BLaER1 treated with 17β-estradiol and CSF1 and Interleukin-3, amounts not matched to agents 10 nM and 100 nM (cell line): ENCODE data around the gene GPC6.

Experiments used
- H3K27ac ChIP-seq, 11 experiments: shearing (Covaris generic); formaldehyde crosslinking; 2 replicates each; pipeline ENCODE4 v1.8.1; 2022
- H3K27me3 ChIP-seq, 11 experiments: shearing (Covaris generic); formaldehyde crosslinking; 2 replicates each; pipeline ENCODE4 v1.8.1; 2022
- H3K36me3 ChIP-seq, 11 experiments: shearing (Covaris generic); formaldehyde crosslinking; 2 replicates each; pipeline ENCODE4 v1.8.1; 2022
- H3K4me1 ChIP-seq, 10 experiments: shearing (Covaris generic); formaldehyde crosslinking; 2 replicates each; pipeline ENCODE4 v1.8.1; 2022
- H3K4me2 ChIP-seq, 11 experiments: shearing (Covaris generic); formaldehyde crosslinking; 2 replicates each; pipeline ENCODE4 v1.8.1; 2022
- H3K4me3 ChIP-seq, 10 experiments: shearing (Covaris generic); formaldehyde crosslinking; 2 replicates each; pipeline ENCODE4 v1.8.1; 2022
- H3K9ac ChIP-seq, 11 experiments: shearing (Covaris generic); formaldehyde crosslinking; 2 replicates each; pipeline ENCODE4 v1.8.1; 2022
- H3K9me3 ChIP-seq, 11 experiments: shearing (Covaris generic); formaldehyde crosslinking; replicated peaks in 1 of 11; 2 replicates each; pipeline ENCODE4 v1.8.1; 2022
- H4K20me1 ChIP-seq, 11 experiments: shearing (Covaris generic); formaldehyde crosslinking; 2 replicates each; pipeline ENCODE4 v1.8.1; 2022
- Cebpa-rat ChIP-seq, 11 experiments: shearing (Covaris generic); IDR thresholded peaks; 2 replicates each; pipeline ENCODE4 v1.8.1; 2022

GPC6 gene

GRCh38 chr13:93511011-93511410, 284.4 kb downstream of the GPC6 start:
- no peaks in the 10 kb centered on the region for H3K36me3 ChIP-seq
- no peak for TF ChIP-seq Cebpa-rat (IDR thresholded peaks at IDR 0.05)
- no peaks in the 10 kb centered on the region for H3K4me1 ChIP-seq
- H3K4me2 ChIP-seq = no peak overlapping the region
- no peak overlapping the region for H3K27ac ChIP-seq
- no peaks in the 10 kb centered on the region for H3K9me3 ChIP-seq
- H3K9ac ChIP-seq = no peak overlapping the region
- H4K20me1 ChIP-seq = no peaks in the 10 kb centered on the region
- H3K4me3 ChIP-seq = no peak overlapping the region
- H3K27me3 ChIP-seq = no peaks in the 10 kb centered on the region

DNA sequence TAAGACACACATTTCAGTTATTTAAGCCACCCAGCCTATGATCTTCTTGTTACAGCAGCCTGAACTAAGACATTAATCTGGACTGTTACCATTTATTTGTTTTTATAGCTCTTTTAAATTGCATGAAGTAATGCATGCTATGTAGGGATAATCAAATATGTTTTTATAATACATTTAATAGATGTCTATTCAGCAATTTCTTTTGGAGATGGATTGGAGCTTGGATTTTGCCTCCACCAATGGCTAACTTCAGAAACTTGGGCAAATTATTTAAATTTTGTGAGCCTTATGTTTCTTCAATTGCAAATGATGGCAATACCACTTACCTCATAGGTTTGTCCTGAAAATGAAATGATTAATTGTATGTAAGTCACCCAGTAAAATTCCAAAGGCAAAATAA, 288.7 kb downstream of the GPC6 start:
- H3K4me2 ChIP-seq = no peak overlapping the region
- H4K20me1 ChIP-seq = no peaks in the 10 kb centered on the region
- H3K4me1 ChIP-seq = no peaks in the 10 kb centered on the region
- no peak overlapping the region for H3K9ac ChIP-seq
- no peaks in the 10 kb centered on the region for H3K9me3 ChIP-seq
- H3K27me3 ChIP-seq = no peaks in the 10 kb centered on the region
- no peak overlapping the region for H3K4me3 ChIP-seq
- TF ChIP-seq Cebpa-rat (IDR thresholded peaks at IDR 0.05) = no peak
- no peaks in the 10 kb centered on the region for H3K36me3 ChIP-seq
- no peak overlapping the region for H3K27ac ChIP-seq

- Histone ChIP-seq H3K9me3 (no peaks in the 10 kb centered on the region), H3K27ac (no peak overlapping the region), H3K9ac (no peak overlapping the region), H3K4me3 (no peak overlapping the region), H3K4me1 (no peaks in the 10 kb centered on the region), H3K36me3 (no peaks in the 10 kb centered on the region), H4K20me1 (no peaks in the 10 kb centered on the region), H3K27me3 (no peaks in the 10 kb centered on the region), H3K4me2 (no peak overlapping the region)
- TF ChIP-seq Cebpa-rat (IDR thresholded peaks at IDR 0.05) = no peak
These were observed 291.1 kb downstream of the GPC6 start for GRCh38 chr13:93517658-93518057.

DNA sequence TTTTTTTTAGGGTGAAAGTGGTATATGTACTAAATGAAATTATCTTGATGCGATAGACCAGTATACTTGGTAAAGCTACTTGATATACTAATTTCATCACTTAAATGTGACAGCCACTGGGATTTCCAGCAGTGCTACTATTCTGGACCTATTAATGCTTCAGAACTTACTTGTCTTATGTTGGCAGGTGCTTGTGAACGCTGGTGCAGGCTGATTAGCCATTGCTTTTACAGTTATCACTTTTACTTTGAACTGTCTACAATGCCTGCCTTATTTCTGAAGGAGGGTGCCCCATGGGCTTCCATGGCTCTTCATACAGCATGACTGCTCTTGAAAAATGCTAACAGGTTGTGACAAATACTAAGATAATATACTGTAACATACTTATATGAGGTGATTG, 294.7 kb downstream of the GPC6 start:
- Histone ChIP-seq H3K9me3 (no peaks in the 10 kb centered on the region), H3K4me2 (no peak overlapping the region), H3K9ac (no peak overlapping the region), H4K20me1 (no peaks in the 10 kb centered on the region), H3K36me3 (no peaks in the 10 kb centered on the region), H3K4me3 (no peak overlapping the region), H3K27ac (no peak overlapping the region), H3K27me3 (no peaks in the 10 kb centered on the region), H3K4me1 (no peaks in the 10 kb centered on the region)
- TF ChIP-seq Cebpa-rat (IDR thresholded peaks at IDR 0.05) = no peak

DNA sequence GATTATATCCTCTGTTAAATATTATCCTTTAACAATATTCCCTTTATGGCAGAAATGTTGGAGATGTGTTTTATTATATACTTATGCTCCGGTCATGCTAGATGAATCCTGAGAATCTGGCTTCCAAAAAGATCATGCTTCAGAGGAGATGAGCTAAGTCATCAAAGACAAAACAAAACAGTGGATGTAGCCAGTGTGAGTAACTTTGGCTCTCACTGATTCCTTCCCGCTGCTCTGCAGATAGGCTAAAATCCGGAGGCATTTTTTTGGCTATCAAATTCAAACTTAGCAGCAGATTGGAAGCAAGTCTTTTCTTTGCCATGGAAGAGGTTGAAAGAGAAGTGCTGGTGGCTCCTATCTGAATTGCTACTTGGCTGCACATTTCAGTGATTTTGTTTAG, 295.9 kb downstream of the GPC6 start:
- H3K9ac ChIP-seq = no peak overlapping the region
- H3K4me1 ChIP-seq = no peaks in the 10 kb centered on the region
- no peak overlapping the region for H3K27ac ChIP-seq

GRCh38 chr13:93525087-93525486, 298.5 kb downstream of the GPC6 start:
- Histone ChIP-seq H3K9ac (no peak overlapping the region), H3K36me3 (no peaks in the 10 kb centered on the region), H3K4me2 (no peak overlapping the region), H3K4me3 (no peak overlapping the region), H4K20me1 (no peaks in the 10 kb centered on the region), H3K9me3 (no peaks in the 10 kb centered on the region), H3K4me1 (no peaks in the 10 kb centered on the region), H3K27me3 (no peaks in the 10 kb centered on the region), H3K27ac (no peak overlapping the region)
- no peak for TF ChIP-seq Cebpa-rat (IDR thresholded peaks at IDR 0.05)

More for the DNA sequence above, 295.9 kb downstream of the GPC6 start:
- Histone ChIP-seq H3K9me3 (no peaks in the 10 kb centered on the region), H4K20me1 (no peaks in the 10 kb centered on the region), H3K4me3 (no peak overlapping the region), H3K27me3 (no peaks in the 10 kb centered on the region), H3K36me3 (no peaks in the 10 kb centered on the region), H3K4me2 (no peak overlapping the region)
- TF ChIP-seq Cebpa-rat (IDR thresholded peaks at IDR 0.05) = no peak

- H3K36me3 ChIP-seq = no peaks in the 10 kb centered on the region
- no peaks in the 10 kb centered on the region for H4K20me1 ChIP-seq
- no peak overlapping the region for H3K4me2 ChIP-seq
- H3K4me1 ChIP-seq = no peaks in the 10 kb centered on the region
- H3K27me3 ChIP-seq = no peaks in the 10 kb centered on the region
- no peak for TF ChIP-seq Cebpa-rat (IDR thresholded peaks at IDR 0.05)
- H3K4me3 ChIP-seq = no peak overlapping the region
- no peak overlapping the region for H3K9ac ChIP-seq
- H3K27ac ChIP-seq = no peak overlapping the region
- H3K9me3 ChIP-seq = no peaks in the 10 kb centered on the region
These were observed 301.2 kb downstream of the GPC6 start for GRCh38 chr13:93527748-93528297.

DNA sequence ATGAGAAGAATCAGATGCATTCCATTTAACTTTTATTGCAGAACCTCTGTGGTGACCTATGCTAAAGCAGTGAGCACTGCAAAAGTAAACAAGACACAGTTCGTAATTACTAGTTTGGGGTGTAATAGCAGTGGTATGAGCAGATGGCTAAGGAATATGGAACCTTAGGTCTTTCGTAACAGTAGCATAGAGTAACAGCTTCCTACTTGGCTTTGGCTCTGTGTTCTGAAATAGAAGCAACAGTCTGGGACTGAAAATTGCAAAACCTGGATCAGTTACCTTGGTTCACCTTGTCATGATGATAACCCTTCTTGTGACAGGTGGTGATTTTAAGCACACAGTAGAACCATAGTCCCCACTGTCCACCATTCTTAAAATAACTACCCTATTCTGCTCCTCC, 303.4 kb downstream of the GPC6 start:
- H3K9me3 ChIP-seq = no peaks in the 10 kb centered on the region
- no peak overlapping the region for H3K27ac ChIP-seq
- no peaks in the 10 kb centered on the region for H3K27me3 ChIP-seq
- no peaks in the 10 kb centered on the region for H4K20me1 ChIP-seq
- no peaks in the 10 kb centered on the region for H3K36me3 ChIP-seq
- H3K4me1 ChIP-seq = peaks cover 0 to 14% (median 0%) of the 10 kb centered on the region in 10 experiments; a peak in 5 of 20 replicates
- no peak overlapping the region for H3K9ac ChIP-seq
- TF ChIP-seq Cebpa-rat (IDR thresholded peaks at IDR 0.05) = no peak
- no peak overlapping the region for H3K4me3 ChIP-seq
- no peak overlapping the region for H3K4me2 ChIP-seq

- no peak overlapping the region for H3K9ac ChIP-seq
- peaks cover 0 to 14% (median 0%) of the 10 kb centered on the region in 10 experiments; a peak in 5 of 20 replicates for H3K4me1 ChIP-seq
- H3K9me3 ChIP-seq = no peaks in the 10 kb centered on the region
- no peaks in the 10 kb centered on the region for H4K20me1 ChIP-seq
- peak overlapping the region in 2 of 11 experiments; percentile 38 to 56; a peak in 4 of 22 replicates for H3K4me2 ChIP-seq
- no peaks in the 10 kb centered on the region for H3K27me3 ChIP-seq
- H3K27ac ChIP-seq = no peak overlapping the region
- no peak for TF ChIP-seq Cebpa-rat (IDR thresholded peaks at IDR 0.05)
- no peaks in the 10 kb centered on the region for H3K36me3 ChIP-seq
- H3K4me3 ChIP-seq = no peak overlapping the region
These were observed 307.6 kb downstream of the GPC6 start for GRCh38 chr13:93534181-93534700.

- no peaks in the 10 kb centered on the region for H3K9me3 ChIP-seq
- no peak overlapping the region for H3K9ac ChIP-seq
- no peaks in the 10 kb centered on the region for H3K36me3 ChIP-seq
- no peak overlapping the region for H3K27ac ChIP-seq
- no peaks in the 10 kb centered on the region for H4K20me1 ChIP-seq
- H3K27me3 ChIP-seq = no peaks in the 10 kb centered on the region
- H3K4me1 ChIP-seq = peaks cover 0 to 14% (median 0%) of the 10 kb centered on the region in 10 experiments; a peak in 5 of 20 replicates
- no peak overlapping the region for H3K4me3 ChIP-seq
- no peak overlapping the region for H3K4me2 ChIP-seq
- no peak for TF ChIP-seq Cebpa-rat (IDR thresholded peaks at IDR 0.05)
These were observed 308.6 kb downstream of the GPC6 start for GRCh38 chr13:93535251-93535650.
